ENCODE results near the gene MICAL1.

GRCh38 chr6:109471105-109471810, 15.7 kb upstream of the MICAL1 start:
- TF ChIP-seq, protein P1, sequence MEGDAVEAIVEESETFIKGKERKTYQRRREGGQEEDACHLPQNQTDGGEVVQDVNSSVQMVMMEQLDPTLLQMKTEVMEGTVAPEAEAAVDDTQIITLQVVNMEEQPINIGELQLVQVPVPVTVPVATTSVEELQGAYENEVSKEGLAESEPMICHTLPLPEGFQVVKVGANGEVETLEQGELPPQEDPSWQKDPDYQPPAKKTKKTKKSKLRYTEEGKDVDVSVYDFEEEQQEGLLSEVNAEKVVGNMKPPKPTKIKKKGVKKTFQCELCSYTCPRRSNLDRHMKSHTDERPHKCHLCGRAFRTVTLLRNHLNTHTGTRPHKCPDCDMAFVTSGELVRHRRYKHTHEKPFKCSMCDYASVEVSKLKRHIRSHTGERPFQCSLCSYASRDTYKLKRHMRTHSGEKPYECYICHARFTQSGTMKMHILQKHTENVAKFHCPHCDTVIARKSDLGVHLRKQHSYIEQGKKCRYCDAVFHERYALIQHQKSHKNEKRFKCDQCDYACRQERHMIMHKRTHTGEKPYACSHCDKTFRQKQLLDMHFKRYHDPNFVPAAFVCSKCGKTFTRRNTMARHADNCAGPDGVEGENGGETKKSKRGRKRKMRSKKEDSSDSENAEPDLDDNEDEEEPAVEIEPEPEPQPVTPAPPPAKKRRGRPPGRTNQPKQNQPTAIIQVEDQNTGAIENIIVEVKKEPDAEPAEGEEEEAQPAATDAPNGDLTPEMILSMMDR (IDR thresholded peaks at IDR 0.05), result no peak
- TF ChIP-seq POLR2A (IDR thresholded peaks at IDR 0.05), result no peak

All from adrenal gland (tissue), 5 donors.